ENCODE data around the gene ABCA10. TPM values are rescaled to one million over a fixed set of nuclear protein-coding genes. Genes with fewer than 3 reads are reported as not detected.

The ABCA10 gene
- total and polyA plus RNA-seq, 2 of the 8 experiments (the other 6 are each of a cell fraction or from before 2014, with no cell fraction given) = not detected

GRCh38 chr17:69213059-69213813 is 15.4 kb downstream of the ABCA10 start:
- no peak for FAIRE-seq
- no peaks in the 10 kb centered on the region for H3K23me2 ChIP-seq (ENCODE audit: low read depth, low read length)

More at GRCh38 chr17:69213059-69213813, 15.4 kb downstream of the ABCA10 start:
- no peak overlapping the region; a peak in 1 of 7 replicates for H3K9ac ChIP-seq (replicated peaks in 1 of 4; ENCODE audit: extremely low read depth in 1 of 4, low read depth in 3 of 4, low read length in 3 of 4)
- H4K20me1 ChIP-seq (replicated peaks in 1 of 2; ENCODE audit: control insufficient read depth in 1 of 2, insufficient read depth in 2 of 2, low read length in 2 of 2) = no peaks in the 10 kb centered on the region
- WGBS, 2 experiments (ENCODE audit: extremely low coverage in 1 of 2, insufficient coverage in 1 of 2, insufficient read length in 1 of 2, insufficient replicate concordance in 2 of 2, low coverage in 1 of 2, low lambda C conversion rate in 2 of 2, missing lambda C conversion rate in 1 of 2) = 82% methylated on average over 9 of the region's 9 CpGs; no CpG with 5 or more reads in 1 of the 2 experiments
- no peaks in the 10 kb centered on the region for H3K9me3 ChIP-seq (ENCODE audit: insufficient read depth in 2 of 2, low read depth in 1 of 2, low read length in 1 of 2)
- H2BK5ac ChIP-seq (ENCODE audit: low read depth, low read length) = no peak overlapping the region; the same call in 1 of the 2 replicates
- peak; percentile 34 to 48 for DNase-seq (ENCODE audit: low read depth in 1 of 2, low spot score in 2 of 2)
- H3K27me3 ChIP-seq (replicated peaks in 1 of 4; ENCODE audit: control insufficient read depth in 3 of 4, extremely low read depth in 1 of 4, insufficient read depth in 3 of 4, low read length in 3 of 4) = no peaks in the 10 kb centered on the region
- no peak overlapping the region for H2AK5ac ChIP-seq (ENCODE audit: low read depth, low read length)
- no peak overlapping the region for H3K18ac ChIP-seq (ENCODE audit: extremely low read depth, low read length)
- ChIA-PET POLR2A (ENCODE audit: partially characterized antibody) (interaction anchor here (0.6 to 0.9 kb wide), 2 partner anchors 13 to 544 kb away, joined by 3 to 5 read pairs; no protein-coding TSS in a partner anchor), CTCF (ENCODE audit: partially characterized antibody) (interaction anchor here (0.6 to 1.5 kb wide), 12 partner anchors 8 to 712 kb away, joined by 3 to 4 read pairs (median 3); no protein-coding TSS in a partner anchor)
- no peak overlapping the region for H3K4ac ChIP-seq (replicated peaks; ENCODE audit: insufficient read length, low read depth, low read length)
- H2AFZ ChIP-seq (ENCODE audit: low read length) = 0 out of 2 replicates have a peak overlapping the region, but pooled peaks have one; percentile 59
- no peak overlapping the region for H4K5ac ChIP-seq (ENCODE audit: insufficient read length, low read depth, low read length)
- no peaks in the 10 kb centered on the region for H3K79me2 ChIP-seq (ENCODE audit: control insufficient read depth in 1 of 2, insufficient read depth in 2 of 2, low read length in 2 of 2)
- TF ChIP-seq RAD21 (IDR thresholded peaks at IDR 0.05 in 1 of 2, conservative IDR thresholded peaks at IDR 0.05 in 1 of 2; ENCODE audit: low read depth in 2 of 2, low read length in 2 of 2) (peak; percentile 48 to 62), MAX (IDR thresholded peaks at IDR 0.05) (no peak), CTCF (IDR thresholded peaks at IDR 0.05; ENCODE audit: control extremely low read depth in 1 of 3, insufficient read depth in 1 of 3, low read depth in 1 of 3, low read length in 3 of 3) (peak; percentile 57 to 70 (median 60))
- H3K27ac ChIP-seq (ENCODE audit: low read depth, low read length) = no peak overlapping the region
- H2BK20ac ChIP-seq (ENCODE audit: low read length) = no peak overlapping the region
- H4K91ac ChIP-seq (replicated peaks; ENCODE audit: insufficient read length, low read length) = no peak overlapping the region
- no peak overlapping the region for H2BK12ac ChIP-seq (ENCODE audit: low read depth, low read length)
- H3K4me1 ChIP-seq (replicated peaks in 1 of 4; ENCODE audit: control insufficient read depth in 3 of 4, insufficient read depth in 4 of 4, low read length in 3 of 4) = peaks cover 0 to 3% (median 1%) of the 10 kb centered on the region in 4 experiments; a peak in 3 of 7 replicates
- H3K23ac ChIP-seq (ENCODE audit: insufficient read length) = no peak overlapping the region
- peak overlapping the region; percentile 18; the same call in 1 of the 2 replicates for H4K8ac ChIP-seq (ENCODE audit: extremely low read depth, insufficient read depth, low read length)
- H3K4me2 ChIP-seq (ENCODE audit: insufficient read depth in 1 of 2, low read depth in 2 of 2, low read length in 2 of 2) = no peak overlapping the region
- no peak overlapping the region for H2BK120ac ChIP-seq (replicated peaks; ENCODE audit: low read depth, low read length)
- no peak overlapping the region for H3K4me3 ChIP-seq (ENCODE audit: extremely low read depth in 1 of 4, insufficient read depth in 2 of 4, low read depth in 3 of 4, low read length in 4 of 4)
- H3K79me1 ChIP-seq (ENCODE audit: low read depth, low read length) = no peaks in the 10 kb centered on the region
- no peak overlapping the region for H2BK15ac ChIP-seq (ENCODE audit: low read length)
- no peak overlapping the region for H3K56ac ChIP-seq (replicated peaks; ENCODE audit: insufficient read length, low read depth, low read length)
- no peaks in the 10 kb centered on the region for H3K36me3 ChIP-seq (ENCODE audit: control insufficient read depth in 2 of 4, insufficient read depth in 4 of 4, low read length in 3 of 4)
- no peak overlapping the region for H3K14ac ChIP-seq (ENCODE audit: insufficient read length)
